K562 (cell line): ENCODE results near the gene FAM200B. TPM values are rescaled to one million over a fixed set of nuclear protein-coding genes. Genes with fewer than 3 reads are reported as not detected.

ENCODE experiments used
- ARID1B ChIP-seq: fragments of 450-650 bp; IDR thresholded peaks from 2 replicates; pipeline ENCODE4 v1.6.1; 2016; ENCODE audit warnings: antibody characterized with exemption, mild to moderate bottlenecking, inconsistent platforms
- ATF4 ChIP-seq: fragments of 450-650 bp; formaldehyde crosslinking; IDR thresholded peaks from 2 replicates; pipeline ENCODE4 v1.4.0; 2022; ENCODE audit warnings: mild to moderate bottlenecking, moderate library complexity
- CBFA2T2 ChIP-seq: fragments of 450-650 bp; conservative IDR thresholded peaks from 2 replicates; pipeline ENCODE4 v1.6.1; 2017; ENCODE audit warnings: mild to moderate bottlenecking
- EP400 ChIP-seq: fragments of 450-650 bp; IDR thresholded peaks from 2 replicates; pipeline ENCODE4 v1.6.1; 2017; ENCODE audit warnings: antibody characterized with exemption, mild to moderate bottlenecking, moderate library complexity
- HIVEP1 ChIP-seq: fragments of 250-450 bp; sonication (Bioruptor Pico); IDR thresholded peaks from 2 replicates; pipeline ENCODE4 v1.4.0; 2020; ENCODE audit warnings: mild to moderate bottlenecking
- RNF219 ChIP-seq: fragments of 250-450 bp; sonication (Bioruptor Pico); IDR thresholded peaks from 2 replicates; pipeline ENCODE4 v1.5.0; 2022; ENCODE audit warnings: mild to moderate bottlenecking
- SFPQ ChIP-seq: fragments of 200-400 bp; formaldehyde crosslinking; IDR thresholded peaks from 2 replicates; pipeline ENCODE4 v1.6.1; 2017; ENCODE audit warnings: mild to moderate bottlenecking, low read depth, low read length, moderate library complexity
- SP2 ChIP-seq: IDR thresholded peaks from 2 replicates; pipeline ENCODE4 v1.6.1; 2011; ENCODE audit warnings: mild to moderate bottlenecking, low read depth, low read length, moderate library complexity; ENCODE audit not compliant: poor library complexity, severe bottlenecking; ENCODE audit errors: extremely low read depth
- TEAD4 ChIP-seq, 2 experiments: sonication (generic) in 1 of 2; formaldehyde crosslinking in 1 of 2; IDR thresholded peaks; 2 replicates each; pipeline versions ENCODE4 v1.6.1 to v1.8.0; 2012 to 2022; ENCODE audit warnings: borderline replicate concordance in 1 of 2, inconsistent platforms in 1 of 2, low read length in 1 of 2, mild to moderate bottlenecking in 1 of 2, missing genetic modification reagents in 1 of 2
- ZBED1 ChIP-seq: IDR thresholded peaks from 2 replicates; pipeline ENCODE4 v1.6.1; 2014
- ZBTB40 ChIP-seq, 2 experiments: fragments of 450-650 bp in 1 of 2; sonication (generic) in 1 of 2; formaldehyde crosslinking in 1 of 2; IDR thresholded peaks; 2 replicates each; pipeline versions ENCODE4 v1.7.1 to v1.9.0; 2016 to 2022; ENCODE audit warnings: inconsistent platforms in 1 of 2, mild to moderate bottlenecking in 1 of 2, missing genetic modification reagents in 1 of 2
- polyA plus RNA-seq, 8 experiments: library from polyadenylated mRNA; depleted of rRNA in 4 of 8; stranded (reverse) in 5 of 8; unstranded in 3 of 8; fragments of >200 nt; fragmentation: Nextera tagmentation in 2 of 8; fragmentation: Illumina TruSeq in 1 of 8; extraction: Ambion mirVana in 2 of 8; extraction: Trizol in 1 of 8; gene quantifications; 2 replicates each; pipeline versions ENCODE4 v1.2.1 to v1.2.3, GENCODE V29; 2011 to 2014; ENCODE audit warnings: inconsistent platforms in 1 of 8, missing spikeins in 1 of 8
- total RNA-seq, 7 experiments: library from RNA; depleted of rRNA in 6 of 7; stranded (reverse); fragments of >200 nt in 6 of 7; fragmentation: Illumina TruSeq in 2 of 7; extraction: Trizol in 2 of 7; gene quantifications; 2 replicates each; pipeline versions ENCODE4 v1.2.1 to v1.2.3, GENCODE V29; 2011 to 2021; ENCODE audit warnings: low replicate concordance in 1 of 7

FAM200B gene
- total and polyA plus RNA-seq, 9 of the 15 experiments (the other 6 are each of a cell fraction or from before 2014, with no cell fraction given), result 17.4 to 48.0 (median 25.5) TPM

GRCh38 chr4:15653864-15654592 is 27.6 kb upstream of the FAM200B start (continued):
- no peak for TF ChIP-seq RNF219 (CRISPR knock-in tag)
- 0 out of 2 replicates have a peak, but pooled peaks have one; percentile 9 for TF ChIP-seq ATF4 (CRISPR knock-in tag)
- no peak for TF ChIP-seq CBFA2T2
- TF ChIP-seq ZBED1, result no peak
- peak; percentile 51 for TF ChIP-seq EP400
- 0 out of 2 replicates have a peak, but pooled peaks have one; percentile 13 for TF ChIP-seq ZBTB40 (IDR thresholded peaks at IDR 0.05)
- TF ChIP-seq ZBTB40 (CRISPR knock-in tag; IDR thresholded peaks at IDR 0.05), result no peak
- 0 out of 2 replicates have a peak, but pooled peaks have one; percentile 19 for TF ChIP-seq ARID1B
- TF ChIP-seq SFPQ, result no peak
- no peak for TF ChIP-seq HIVEP1 (CRISPR knock-in tag)
- TF ChIP-seq SP2, result no peak
- peak; percentile 17; the same call in 1 of the 2 replicates for TF ChIP-seq TEAD4 (IDR thresholded peaks at IDR 0.05; ENCODE audit: low read length)
- TF ChIP-seq TEAD4 (CRISPR knock-in tag; IDR thresholded peaks at IDR 0.05; ENCODE audit: borderline replicate concordance), result no peak
